Measurements from ENCODE around the gene ERP27. TPM values are rescaled to one million over a fixed set of nuclear protein-coding genes. Genes with fewer than 3 reads are reported as not detected.

The ERP27 gene
- total and polyA plus RNA-seq, 2 of the 8 experiments (the other 6 are each of a cell fraction or from before 2014, with no cell fraction given): not detected

GRCh38 chr12:14906114-14906513 is 32.2 kb downstream of the ERP27 start:
- Histone ChIP-seq H3K27ac (ENCODE audit: low read depth, low read length) (no peak overlapping the region), H3K79me1 (ENCODE audit: low read depth, low read length) (no peaks in the 10 kb centered on the region), H2BK12ac (ENCODE audit: low read depth, low read length) (no peak overlapping the region), H4K8ac (ENCODE audit: extremely low read depth, insufficient read depth, low read length) (no peak overlapping the region), H3K36me3 (ENCODE audit: control insufficient read depth in 2 of 4, insufficient read depth in 4 of 4, low read length in 3 of 4) (no peaks in the 10 kb centered on the region), H3K23me2 (ENCODE audit: low read depth, low read length) (no peaks in the 10 kb centered on the region), H3K18ac (ENCODE audit: extremely low read depth, low read length) (no peak overlapping the region), H3K4me1 (replicated peaks in 1 of 4; ENCODE audit: control insufficient read depth in 3 of 4, insufficient read depth in 4 of 4, low read length in 3 of 4) (no peaks in the 10 kb centered on the region), H3K27me3 (replicated peaks in 1 of 4; ENCODE audit: control insufficient read depth in 3 of 4, extremely low read depth in 1 of 4, insufficient read depth in 3 of 4, low read length in 3 of 4) (no peaks in the 10 kb centered on the region), H2BK20ac (ENCODE audit: low read length) (no peak overlapping the region), H3K56ac (replicated peaks; ENCODE audit: insufficient read length, low read depth, low read length) (no peak overlapping the region), H2BK5ac (ENCODE audit: low read depth, low read length) (no peak overlapping the region), H3K23ac (ENCODE audit: insufficient read length) (no peak overlapping the region), H4K20me1 (replicated peaks in 1 of 2; ENCODE audit: control insufficient read depth in 1 of 2, insufficient read depth in 2 of 2, low read length in 2 of 2) (no peaks in the 10 kb centered on the region), H3K4me2 (ENCODE audit: insufficient read depth in 1 of 2, low read depth in 2 of 2, low read length in 2 of 2) (no peak overlapping the region), H4K5ac (ENCODE audit: insufficient read length, low read depth, low read length) (no peak overlapping the region), H3K4ac (replicated peaks; ENCODE audit: insufficient read length, low read depth, low read length) (no peak overlapping the region), H4K91ac (replicated peaks; ENCODE audit: insufficient read length, low read length) (no peak overlapping the region), H2AFZ (ENCODE audit: low read length) (no peak overlapping the region), H3K9ac (replicated peaks in 1 of 4; ENCODE audit: extremely low read depth in 1 of 4, low read depth in 3 of 4, low read length in 3 of 4) (no peak overlapping the region), H2AK5ac (ENCODE audit: low read depth, low read length) (no peak overlapping the region), H2BK15ac (ENCODE audit: low read length) (no peak overlapping the region), H3K79me2 (ENCODE audit: control insufficient read depth in 1 of 2, insufficient read depth in 2 of 2, low read length in 2 of 2) (no peaks in the 10 kb centered on the region), H2BK120ac (replicated peaks; ENCODE audit: low read depth, low read length) (no peak overlapping the region), H3K4me3 (ENCODE audit: extremely low read depth in 1 of 4, insufficient read depth in 2 of 4, low read depth in 3 of 4, low read length in 4 of 4) (no peak overlapping the region), H3K14ac (ENCODE audit: insufficient read length) (no peak overlapping the region), H3K9me3 (ENCODE audit: insufficient read depth in 2 of 2, low read depth in 1 of 2, low read length in 1 of 2) (no peaks in the 10 kb centered on the region)
- 93% methylated on average over 5 of the region's 5 CpGs; no CpG with 5 or more reads in 1 of the 2 experiments for whole genome bisulfite sequencing, 2 experiments (ENCODE audit: extremely low coverage in 1 of 2, insufficient coverage in 1 of 2, insufficient read length in 1 of 2, insufficient replicate concordance in 2 of 2, low coverage in 1 of 2, low lambda C conversion rate in 2 of 2, missing lambda C conversion rate in 1 of 2)
- FAIRE-seq: no peak
- POLR2A ChIA-PET (ENCODE audit: partially characterized antibody): no interaction called here
- no peak for DNase-seq (ENCODE audit: low read depth in 1 of 2, low spot score in 2 of 2)
- CTCF ChIA-PET (ENCODE audit: partially characterized antibody): no interaction called here
- no peak for TF ChIP-seq TEAD4 (IDR thresholded peaks at IDR 0.05; ENCODE audit: low read depth, low read length)

Measured in H1 (cell line).